Neural cell (in vitro differentiated cells): ENCODE data around the gene ITGA3. TPM values are rescaled to one million over a fixed set of nuclear protein-coding genes. Genes with fewer than 3 reads are reported as not detected.
A peak's percentile ranks its signal among the peaks of the same experiment; 100 is the strongest.

Experiments used
- H2AFZ ChIP-seq: fragments of 200-600, 300-800 bp; sonication (generic), shearing (Covaris generic); 2 replicates; pipeline ENCODE4 v1.6.0; 2014; ENCODE audit warnings: low read depth, mild to moderate bottlenecking, antibody characterized with exemption, low read length, moderate library complexity
- H3F3A ChIP-seq: fragments of 200-600 bp; shearing (Covaris generic); 2 replicates; pipeline ENCODE4 v1.6.1; 2016; ENCODE audit warnings: mild to moderate bottlenecking, moderate library complexity, mixed read lengths, antibody characterized with exemption, low read length; ENCODE audit not compliant: insufficient read depth, poor library complexity, severe bottlenecking
- H3K27ac ChIP-seq: fragments of 200-600, 300-800 bp; sonication (generic), shearing (Covaris generic); 2 replicates; pipeline ENCODE4 v1.5.1; 2014; ENCODE audit warnings: mild to moderate bottlenecking, low read length, moderate library complexity
- H3K27me3 ChIP-seq: fragments of 300-800, 200-600 bp; sonication (generic), shearing (Covaris generic); 2 replicates; pipeline ENCODE4 v1.6.0; 2014; ENCODE audit warnings: mild to moderate bottlenecking, low read depth, low read length, moderate library complexity; ENCODE audit not compliant: insufficient read depth
- H3K36me3 ChIP-seq: fragments of 300-800, 200-600 bp; sonication (generic), shearing (Covaris generic); 2 replicates; pipeline ENCODE4 v1.5.1; 2014; ENCODE audit warnings: mild to moderate bottlenecking, antibody characterized with exemption, low read length, moderate library complexity; ENCODE audit not compliant: insufficient read depth
- H3K4me2 ChIP-seq: fragments of 300-800, 200-600 bp; sonication (generic), shearing (Covaris generic); 2 replicates; pipeline ENCODE4 v1.6.0; 2014; ENCODE audit warnings: mild to moderate bottlenecking, low read length
- H3K4me3 ChIP-seq: fragments of 300-800, 200-600 bp; sonication (generic), shearing (Covaris generic); 2 replicates; pipeline ENCODE4 v1.5.1; 2014; ENCODE audit warnings: mild to moderate bottlenecking, low read length, moderate library complexity
- H3K79me2 ChIP-seq: fragments of 200-600 bp; shearing (Covaris generic); replicated peaks from 2 replicates; pipeline ENCODE4 v1.6.0; 2014; ENCODE audit warnings: mild to moderate bottlenecking, low read length, moderate library complexity; ENCODE audit not compliant: insufficient read depth
- H3K9ac ChIP-seq: fragments of 300-800, 200-600 bp; sonication (generic), shearing (Covaris generic); 2 replicates; pipeline ENCODE4 v1.6.1; 2016; ENCODE audit warnings: mild to moderate bottlenecking, low read length, mixed read lengths
- H3K9me2 ChIP-seq: fragments of 200-600 bp; shearing (Covaris generic); 2 replicates; pipeline ENCODE4 v1.6.1; 2016; ENCODE audit warnings: mild to moderate bottlenecking, low read length, mixed read lengths; ENCODE audit not compliant: insufficient read depth
- H3K9me3 ChIP-seq: fragments of 200-600, 300-800 bp; sonication (generic), shearing (Covaris generic); 2 replicates; pipeline ENCODE4 v1.6.1; 2016; ENCODE audit warnings: mild to moderate bottlenecking, mixed run types, low read length, moderate library complexity, mixed read lengths
- H4K20me1 ChIP-seq: fragments of 200-600 bp; shearing (Covaris generic); 2 replicates; pipeline ENCODE4 v1.6.1; 2016; ENCODE audit warnings: mild to moderate bottlenecking, mixed run types; ENCODE audit not compliant: insufficient read depth
- EP300 ChIP-seq: fragments of 450-650 bp; conservative IDR thresholded peaks from 2 replicates; pipeline ENCODE4 v1.6.1; 2014; ENCODE audit warnings: antibody characterized with exemption, mild to moderate bottlenecking, moderate library complexity; ENCODE audit not compliant: poor library complexity, severe bottlenecking
- EZH2 ChIP-seq: fragments of 200-600, 300-800 bp; shearing (Covaris generic), sonication (generic); IDR thresholded peaks from 2 replicates; pipeline ENCODE4 v1.6.1; 2014; ENCODE audit warnings: antibody characterized with exemption, low read length, borderline replicate concordance, mild to moderate bottlenecking; ENCODE audit not compliant: insufficient read depth, poor library complexity, severe bottlenecking
- MXI1 ChIP-seq: fragments of 450-650 bp; conservative IDR thresholded peaks from 2 replicates; pipeline ENCODE4 v1.6.1; 2014; ENCODE audit warnings: antibody characterized with exemption, mild to moderate bottlenecking; ENCODE audit not compliant: poor library complexity, severe bottlenecking
- POLR2AphosphoS5 ChIP-seq: IDR thresholded peaks from 2 replicates; pipeline ENCODE4 v1.6.1; 2012
- RAD21 ChIP-seq: fragments of 450-650 bp; conservative IDR thresholded peaks from 2 replicates; pipeline ENCODE4 v1.6.1; 2014; ENCODE audit warnings: antibody characterized with exemption, mild to moderate bottlenecking, moderate library complexity
- SMC3 ChIP-seq: fragments of 450-650 bp; conservative IDR thresholded peaks from 2 replicates; pipeline ENCODE4 v1.6.1; 2014; ENCODE audit warnings: antibody characterized with exemption, mild to moderate bottlenecking, moderate library complexity; ENCODE audit not compliant: poor library complexity
- TAF1 ChIP-seq: IDR thresholded peaks from 2 replicates; pipeline ENCODE4 v1.6.1; 2012; ENCODE audit warnings: low read depth
- polyA plus RNA-seq: library from polyadenylated mRNA; depleted of rRNA; stranded (reverse); fragments of >200 nt; gene quantifications from 2 replicates; pipeline ENCODE4 v1.2.3, GENCODE V29; 2014
- TF ChIP-seq, protein P1 (sequence below): IDR thresholded peaks from 2 replicates; pipeline ENCODE4 v1.6.1; 2012; ENCODE audit warnings: borderline replicate concordance
- TF ChIP-seq, protein P2 (sequence below): fragments of 450-650 bp; IDR thresholded peaks from 2 replicates; pipeline ENCODE4 v1.5.1; 2014; ENCODE audit warnings: antibody characterized with exemption, mild to moderate bottlenecking, moderate library complexity; ENCODE audit not compliant: poor library complexity, severe bottlenecking

ITGA3 gene
- polyA plus RNA-seq, 1 donor from 2014 or later, result 33.0 TPM

DNA sequence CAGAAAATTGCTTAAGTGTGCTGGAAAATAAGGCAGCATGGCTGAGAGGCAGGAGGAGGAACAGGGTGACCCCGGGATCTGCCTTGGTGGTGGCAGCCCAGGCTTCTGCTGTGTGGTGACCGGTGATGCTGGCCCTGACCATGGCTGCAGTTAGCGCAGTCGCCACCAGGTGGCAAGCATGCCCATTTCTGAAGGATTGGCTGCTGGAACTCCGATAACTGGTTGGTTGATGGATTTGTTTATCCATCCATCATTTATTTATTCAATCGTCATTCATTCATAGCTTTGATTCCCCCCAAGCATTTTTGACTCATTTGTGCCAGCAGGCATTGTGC is 29.1 kb upstream of the ITGA3 start:
- Histone ChIP-seq H2AFZ (no peak overlapping the region), H3K79me2 (no peaks in the 10 kb centered on the region), H3F3A (no peaks in the 10 kb centered on the region), H3K9me3 (no peaks in the 10 kb centered on the region), H3K9me2 (no peaks in the 10 kb centered on the region), H3K27ac (no peak overlapping the region), H4K20me1 (no peaks in the 10 kb centered on the region), H3K36me3 (no peaks in the 10 kb centered on the region), H3K27me3 (no peaks in the 10 kb centered on the region), H3K4me2 (no peak overlapping the region), H3K4me3 (no peak overlapping the region), H3K9ac (no peak overlapping the region)
- TF ChIP-seq, protein P1, sequence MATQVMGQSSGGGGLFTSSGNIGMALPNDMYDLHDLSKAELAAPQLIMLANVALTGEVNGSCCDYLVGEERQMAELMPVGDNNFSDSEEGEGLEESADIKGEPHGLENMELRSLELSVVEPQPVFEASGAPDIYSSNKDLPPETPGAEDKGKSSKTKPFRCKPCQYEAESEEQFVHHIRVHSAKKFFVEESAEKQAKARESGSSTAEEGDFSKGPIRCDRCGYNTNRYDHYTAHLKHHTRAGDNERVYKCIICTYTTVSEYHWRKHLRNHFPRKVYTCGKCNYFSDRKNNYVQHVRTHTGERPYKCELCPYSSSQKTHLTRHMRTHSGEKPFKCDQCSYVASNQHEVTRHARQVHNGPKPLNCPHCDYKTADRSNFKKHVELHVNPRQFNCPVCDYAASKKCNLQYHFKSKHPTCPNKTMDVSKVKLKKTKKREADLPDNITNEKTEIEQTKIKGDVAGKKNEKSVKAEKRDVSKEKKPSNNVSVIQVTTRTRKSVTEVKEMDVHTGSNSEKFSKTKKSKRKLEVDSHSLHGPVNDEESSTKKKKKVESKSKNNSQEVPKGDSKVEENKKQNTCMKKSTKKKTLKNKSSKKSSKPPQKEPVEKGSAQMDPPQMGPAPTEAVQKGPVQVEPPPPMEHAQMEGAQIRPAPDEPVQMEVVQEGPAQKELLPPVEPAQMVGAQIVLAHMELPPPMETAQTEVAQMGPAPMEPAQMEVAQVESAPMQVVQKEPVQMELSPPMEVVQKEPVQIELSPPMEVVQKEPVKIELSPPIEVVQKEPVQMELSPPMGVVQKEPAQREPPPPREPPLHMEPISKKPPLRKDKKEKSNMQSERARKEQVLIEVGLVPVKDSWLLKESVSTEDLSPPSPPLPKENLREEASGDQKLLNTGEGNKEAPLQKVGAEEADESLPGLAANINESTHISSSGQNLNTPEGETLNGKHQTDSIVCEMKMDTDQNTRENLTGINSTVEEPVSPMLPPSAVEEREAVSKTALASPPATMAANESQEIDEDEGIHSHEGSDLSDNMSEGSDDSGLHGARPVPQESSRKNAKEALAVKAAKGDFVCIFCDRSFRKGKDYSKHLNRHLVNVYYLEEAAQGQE, result no peak
- no peak for TF ChIP-seq POLR2AphosphoS5
- no peak for TF ChIP-seq TAF1
- peak; percentile 76 for TF ChIP-seq RAD21
- no peak for TF ChIP-seq EZH2
- no peak for TF ChIP-seq MXI1
- peak; percentile 87 for TF ChIP-seq SMC3
- TF ChIP-seq, protein P2, sequence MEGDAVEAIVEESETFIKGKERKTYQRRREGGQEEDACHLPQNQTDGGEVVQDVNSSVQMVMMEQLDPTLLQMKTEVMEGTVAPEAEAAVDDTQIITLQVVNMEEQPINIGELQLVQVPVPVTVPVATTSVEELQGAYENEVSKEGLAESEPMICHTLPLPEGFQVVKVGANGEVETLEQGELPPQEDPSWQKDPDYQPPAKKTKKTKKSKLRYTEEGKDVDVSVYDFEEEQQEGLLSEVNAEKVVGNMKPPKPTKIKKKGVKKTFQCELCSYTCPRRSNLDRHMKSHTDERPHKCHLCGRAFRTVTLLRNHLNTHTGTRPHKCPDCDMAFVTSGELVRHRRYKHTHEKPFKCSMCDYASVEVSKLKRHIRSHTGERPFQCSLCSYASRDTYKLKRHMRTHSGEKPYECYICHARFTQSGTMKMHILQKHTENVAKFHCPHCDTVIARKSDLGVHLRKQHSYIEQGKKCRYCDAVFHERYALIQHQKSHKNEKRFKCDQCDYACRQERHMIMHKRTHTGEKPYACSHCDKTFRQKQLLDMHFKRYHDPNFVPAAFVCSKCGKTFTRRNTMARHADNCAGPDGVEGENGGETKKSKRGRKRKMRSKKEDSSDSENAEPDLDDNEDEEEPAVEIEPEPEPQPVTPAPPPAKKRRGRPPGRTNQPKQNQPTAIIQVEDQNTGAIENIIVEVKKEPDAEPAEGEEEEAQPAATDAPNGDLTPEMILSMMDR, result peak; percentile 92
- no peak for TF ChIP-seq EP300

DNA sequence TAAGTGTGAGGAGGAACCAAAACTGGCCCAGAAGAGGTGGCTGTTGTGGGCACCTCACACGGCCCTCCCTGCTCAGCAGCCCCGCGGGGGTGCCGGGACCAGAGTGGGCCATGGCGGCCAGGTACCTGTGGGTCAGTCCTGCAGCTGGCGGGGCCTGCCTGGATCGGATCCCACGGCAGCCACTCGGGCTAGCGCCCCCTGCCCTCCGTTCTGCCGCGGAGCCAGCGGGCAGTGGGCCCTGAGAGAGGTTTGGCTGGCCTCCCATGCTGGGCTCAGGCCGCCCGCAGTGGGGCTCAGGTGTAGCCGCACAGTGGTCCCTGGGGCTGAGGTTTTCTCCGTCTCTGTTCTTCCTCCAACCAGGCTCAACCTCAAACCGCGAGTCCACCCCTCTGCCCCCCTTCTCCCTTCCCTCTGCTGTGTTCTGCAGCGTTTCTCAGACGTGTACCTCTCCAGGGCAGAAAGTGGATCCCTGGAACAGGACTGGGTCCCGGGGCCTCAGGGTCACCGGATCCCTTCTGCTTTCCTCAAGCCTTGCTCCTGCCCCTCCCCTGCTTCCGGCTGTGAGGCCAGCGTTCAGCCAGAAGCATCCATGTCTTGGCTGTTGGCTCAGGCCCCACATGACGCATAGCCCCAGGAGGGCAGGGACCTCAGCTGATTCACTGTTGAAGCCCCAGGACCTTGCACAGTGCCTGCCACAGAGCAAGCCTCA is 28.6 kb upstream of the ITGA3 start:
- Histone ChIP-seq H4K20me1 (no peaks in the 10 kb centered on the region), H3K9ac (no peak overlapping the region), H3K4me3 (no peak overlapping the region), H3K36me3 (no peaks in the 10 kb centered on the region), H3K4me2 (no peak overlapping the region), H3K79me2 (no peaks in the 10 kb centered on the region), H3F3A (no peaks in the 10 kb centered on the region), H3K9me3 (no peaks in the 10 kb centered on the region), H3K9me2 (no peaks in the 10 kb centered on the region), H3K27ac (no peak overlapping the region), H2AFZ (no peak overlapping the region), H3K27me3 (no peaks in the 10 kb centered on the region)
- TF ChIP-seq RAD21 (no peak), MXI1 (no peak), EP300 (no peak)
